Inflammatory macrophage treated with lipopolysaccharide for 4 hours (primary cell): ENCODE results near the gene CXCL1.
"Not testable (repeated sequence)": the region's sequence is repeated elsewhere in the genome, so short reads cannot be mapped to it uniquely, and the experiment has no call there.

ENCODE experiments used
- DNase-seq: peaks from one replicate; pipeline ENCODE4 v3.0.0-alpha.2; 2020

CXCL1 gene

GRCh38 chr4:73885574-73886267, 16.5 kb downstream of the CXCL1 start:
- peak; percentile 53 for DNase-seq

- no peak for DNase-seq
Measured at GRCh38 chr4:73891326-73891725, 22.1 kb downstream of the CXCL1 start.

GRCh38 chr4:73891739-73892405, 22.7 kb downstream of the CXCL1 start:
- DNase-seq, result peak; percentile 81

GRCh38 chr4:73892966-73893365, 23.8 kb downstream of the CXCL1 start:
- no peak for DNase-seq

- no peak for DNase-seq
Measured at GRCh38 chr4:73894001-73894400, 24.8 kb downstream of the CXCL1 start.

GRCh38 chr4:73895201-73896175, 26.3 kb downstream of the CXCL1 start:
- no peak for DNase-seq

GRCh38 chr4:73896416-73896815, 27.2 kb downstream of the CXCL1 start:
- no peak for DNase-seq

GRCh38 chr4:73897380-73898136, 28.4 kb downstream of the CXCL1 start:
- no peak for DNase-seq

- not testable (repeated sequence) for DNase-seq
Measured at GRCh38 chr4:73899338-73899737, 30.1 kb downstream of the CXCL1 start.

- DNase-seq, result no peak
Measured at GRCh38 chr4:73901031-73901430, 31.8 kb downstream of the CXCL1 start.

GRCh38 chr4:73902038-73902637, 32.9 kb downstream of the CXCL1 start:
- peak; percentile 53 for DNase-seq

- DNase-seq, result no peak
Measured at GRCh38 chr4:73902817-73903547, 33.8 kb downstream of the CXCL1 start.

- peak; percentile 15 for DNase-seq
Measured at GRCh38 chr4:73904491-73904890, 35.3 kb downstream of the CXCL1 start.

- no peak for DNase-seq
Measured at GRCh38 chr4:73908965-73909364, 39.8 kb downstream of the CXCL1 start.

- DNase-seq, result no peak
Measured at GRCh38 chr4:73911746-73912145, 42.6 kb downstream of the CXCL1 start.

GRCh38 chr4:73912191-73912590, 43.0 kb downstream of the CXCL1 start:
- DNase-seq, result no peak

GRCh38 chr4:73914071-73914470, 44.9 kb downstream of the CXCL1 start:
- DNase-seq, result no peak

GRCh38 chr4:73916172-73916925, 47.2 kb downstream of the CXCL1 start:
- no peak for DNase-seq

- peak; percentile 83 for DNase-seq
Measured at GRCh38 chr4:73917081-73917501, 47.9 kb downstream of the CXCL1 start.

- no peak for DNase-seq
Measured at GRCh38 chr4:73918058-73918457, 48.9 kb downstream of the CXCL1 start.

- no peak for DNase-seq
Measured at GRCh38 chr4:73919691-73920090, 50.5 kb downstream of the CXCL1 start.
